ENCODE data around the gene MYL12B. TPM values are rescaled to one million over a fixed set of nuclear protein-coding genes. Genes with fewer than 3 reads are reported as not detected.

The MYL12B gene
- total and polyA plus RNA-seq, 2 experiments from 2014 or later, result 519 to 721 TPM

DNA sequence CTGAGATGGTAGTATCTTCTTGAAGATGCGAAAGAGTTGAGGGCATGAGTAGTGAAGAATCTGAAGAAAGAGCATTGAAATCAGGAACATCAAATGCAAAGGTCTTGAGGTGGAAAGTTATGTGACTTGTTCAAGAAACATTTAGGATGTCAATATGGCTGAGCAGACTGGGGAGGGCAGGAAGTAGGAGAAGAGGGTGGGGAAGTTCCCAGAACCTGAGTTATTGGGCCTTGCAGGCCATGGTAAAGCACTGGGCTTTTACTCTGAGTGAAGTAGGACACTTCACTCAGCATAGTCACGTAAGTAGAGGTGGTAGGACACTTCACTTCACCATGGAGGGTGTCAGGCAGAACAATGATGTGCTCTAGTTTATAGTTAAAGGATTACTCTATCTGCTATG, 26.1 kb upstream of the MYL12B start:
- no peak overlapping the region for H3K4me2 ChIP-seq

DNA sequence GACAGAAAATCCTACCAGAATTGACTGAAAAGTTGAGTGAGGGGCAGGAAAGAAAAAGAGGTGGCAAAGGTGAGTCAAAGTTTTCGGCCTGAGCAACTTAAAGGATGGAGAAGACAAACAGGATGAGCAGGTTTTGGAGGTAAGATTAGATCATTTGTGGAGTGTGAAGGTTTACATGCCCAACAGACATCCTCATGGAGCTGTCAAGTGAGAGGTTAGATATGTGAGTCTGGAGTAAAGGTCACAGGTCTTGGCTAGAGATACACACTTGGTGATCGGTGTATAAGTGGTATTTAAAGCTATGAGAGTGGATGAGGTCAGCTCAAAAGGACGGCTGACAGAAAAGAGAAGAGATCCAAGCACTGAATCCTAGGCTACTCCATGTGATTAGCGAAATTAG, 25.5 kb upstream of the MYL12B start:
- no peak overlapping the region for H3K4me2 ChIP-seq
- no peaks in the 10 kb centered on the region for H3K79me2 ChIP-seq
- H3K27ac ChIP-seq, result no peak overlapping the region
- H3K4me1 ChIP-seq (ENCODE audit: insufficient read depth), result no peaks in the 10 kb centered on the region
- no peaks in the 10 kb centered on the region for H3K27me3 ChIP-seq
- no peak for TF ChIP-seq EZH2phosphoT487 (IDR thresholded peaks at IDR 0.05; ENCODE audit: low read depth, severe bottlenecking, unreplicated experiment)
- TF ChIP-seq, protein P1, sequence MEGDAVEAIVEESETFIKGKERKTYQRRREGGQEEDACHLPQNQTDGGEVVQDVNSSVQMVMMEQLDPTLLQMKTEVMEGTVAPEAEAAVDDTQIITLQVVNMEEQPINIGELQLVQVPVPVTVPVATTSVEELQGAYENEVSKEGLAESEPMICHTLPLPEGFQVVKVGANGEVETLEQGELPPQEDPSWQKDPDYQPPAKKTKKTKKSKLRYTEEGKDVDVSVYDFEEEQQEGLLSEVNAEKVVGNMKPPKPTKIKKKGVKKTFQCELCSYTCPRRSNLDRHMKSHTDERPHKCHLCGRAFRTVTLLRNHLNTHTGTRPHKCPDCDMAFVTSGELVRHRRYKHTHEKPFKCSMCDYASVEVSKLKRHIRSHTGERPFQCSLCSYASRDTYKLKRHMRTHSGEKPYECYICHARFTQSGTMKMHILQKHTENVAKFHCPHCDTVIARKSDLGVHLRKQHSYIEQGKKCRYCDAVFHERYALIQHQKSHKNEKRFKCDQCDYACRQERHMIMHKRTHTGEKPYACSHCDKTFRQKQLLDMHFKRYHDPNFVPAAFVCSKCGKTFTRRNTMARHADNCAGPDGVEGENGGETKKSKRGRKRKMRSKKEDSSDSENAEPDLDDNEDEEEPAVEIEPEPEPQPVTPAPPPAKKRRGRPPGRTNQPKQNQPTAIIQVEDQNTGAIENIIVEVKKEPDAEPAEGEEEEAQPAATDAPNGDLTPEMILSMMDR (IDR thresholded peaks at IDR 0.05; ENCODE audit: poor library complexity), result no peak
- no peak for TF ChIP-seq EZH2 (IDR thresholded peaks at IDR 0.05; ENCODE audit: borderline replicate concordance)
- H2AFZ ChIP-seq, result no peak overlapping the region
- no peaks in the 10 kb centered on the region for H3K9me3 ChIP-seq (ENCODE audit: low read depth)
- no peaks in the 10 kb centered on the region for H3K36me3 ChIP-seq (replicated peaks; ENCODE audit: insufficient read depth, low read depth)
- no peak for DNase-seq (ENCODE audit: low spot score)
- H3K9me2 ChIP-seq (replicated peaks; ENCODE audit: insufficient read depth), result no peaks in the 10 kb centered on the region
- 57% methylated on average over 4 of the region's 4 CpGs for WGBS (ENCODE audit: low lambda C conversion rate, missing lambda C conversion rate)
- H4K20me1 ChIP-seq (ENCODE audit: insufficient read depth, poor library complexity, severe bottlenecking), result no peaks in the 10 kb centered on the region
- H3K4me3 ChIP-seq, result no peak overlapping the region

More for the DNA sequence above, 26.1 kb upstream of the MYL12B start:
- Histone ChIP-seq H3K27ac (no peak overlapping the region), H2AFZ (no peak overlapping the region), H4K20me1 (ENCODE audit: insufficient read depth, poor library complexity, severe bottlenecking) (no peaks in the 10 kb centered on the region), H3K27me3 (no peaks in the 10 kb centered on the region), H3K4me3 (no peak overlapping the region), H3K79me2 (no peaks in the 10 kb centered on the region), H3K4me1 (ENCODE audit: insufficient read depth) (no peaks in the 10 kb centered on the region), H3K9me2 (replicated peaks; ENCODE audit: insufficient read depth) (no peaks in the 10 kb centered on the region), H3K36me3 (replicated peaks; ENCODE audit: insufficient read depth, low read depth) (no peaks in the 10 kb centered on the region), H3K9me3 (ENCODE audit: low read depth) (no peaks in the 10 kb centered on the region)
- WGBS (ENCODE audit: low lambda C conversion rate, missing lambda C conversion rate), result 93% methylated on average over 2 of the region's 2 CpGs
- DNase-seq (ENCODE audit: low spot score), result no peak
- TF ChIP-seq, protein P1 (IDR thresholded peaks at IDR 0.05; ENCODE audit: poor library complexity), result no peak
- TF ChIP-seq EZH2phosphoT487 (IDR thresholded peaks at IDR 0.05; ENCODE audit: low read depth, severe bottlenecking, unreplicated experiment) (no peak), EZH2 (IDR thresholded peaks at IDR 0.05; ENCODE audit: borderline replicate concordance) (no peak)

DNA sequence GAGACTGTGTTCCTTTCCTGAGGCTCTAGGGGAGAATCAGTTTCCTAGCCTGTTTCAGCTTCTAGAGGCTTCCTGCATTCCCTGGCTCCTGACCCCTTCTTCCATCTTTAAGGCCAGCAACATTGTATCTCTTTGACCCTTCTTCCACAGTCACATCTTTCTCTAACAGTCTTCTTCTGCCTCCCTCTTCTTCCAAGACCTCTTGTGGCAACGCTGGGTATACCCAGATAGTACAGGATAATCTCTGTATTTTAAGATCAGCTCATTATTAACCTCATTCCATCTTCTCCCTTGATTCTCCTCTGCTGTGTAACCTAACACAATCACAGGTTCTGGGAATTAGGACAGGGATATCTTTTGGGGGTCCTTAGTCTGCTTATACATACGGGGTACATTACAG, 23.2 kb upstream of the MYL12B start:
- no peaks in the 10 kb centered on the region for H3K9me2 ChIP-seq (replicated peaks; ENCODE audit: insufficient read depth)
- H3K27ac ChIP-seq, result no peak overlapping the region
- no peaks in the 10 kb centered on the region for H3K9me3 ChIP-seq (ENCODE audit: low read depth)
- no peak overlapping the region for H3K4me2 ChIP-seq
- no peak for DNase-seq (ENCODE audit: low spot score)
- no peaks in the 10 kb centered on the region for H3K4me1 ChIP-seq (ENCODE audit: insufficient read depth)
- no peaks in the 10 kb centered on the region for H3K79me2 ChIP-seq
- no peaks in the 10 kb centered on the region for H3K27me3 ChIP-seq
- TF ChIP-seq EZH2phosphoT487 (IDR thresholded peaks at IDR 0.05; ENCODE audit: low read depth, severe bottlenecking, unreplicated experiment) (no peak), EZH2 (IDR thresholded peaks at IDR 0.05; ENCODE audit: borderline replicate concordance) (no peak)
- TF ChIP-seq, protein P1 (IDR thresholded peaks at IDR 0.05; ENCODE audit: poor library complexity), result no peak
- no peaks in the 10 kb centered on the region for H3K36me3 ChIP-seq (replicated peaks; ENCODE audit: insufficient read depth, low read depth)
- WGBS (ENCODE audit: low lambda C conversion rate, missing lambda C conversion rate), result 90% methylated on average over 2 of the region's 2 CpGs
- no peak overlapping the region for H2AFZ ChIP-seq
- no peak overlapping the region for H3K4me3 ChIP-seq
- H4K20me1 ChIP-seq (ENCODE audit: insufficient read depth, poor library complexity, severe bottlenecking), result no peaks in the 10 kb centered on the region

DNA sequence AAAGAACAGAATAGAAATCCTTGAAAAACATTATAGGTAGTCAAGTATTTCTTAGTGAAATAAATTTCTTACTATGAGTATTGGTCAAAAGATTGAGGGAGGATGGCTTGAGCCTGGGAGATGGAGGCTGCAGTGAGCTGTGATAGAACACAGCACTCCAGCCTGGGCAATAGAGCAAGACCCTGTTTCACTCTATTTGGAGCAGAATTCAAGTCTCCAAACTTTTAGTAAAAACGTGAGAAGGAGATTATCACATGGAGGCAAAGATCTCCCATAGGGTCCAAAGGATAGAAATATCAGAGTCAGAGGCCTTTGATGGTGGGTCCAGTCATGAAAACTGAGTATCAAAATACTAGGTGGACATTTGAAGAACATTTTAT, 16.8 kb upstream of the MYL12B start:
- peak overlapping the region; percentile 68 for H3K27ac ChIP-seq
- H3K27me3 ChIP-seq, result no peaks in the 10 kb centered on the region
- H3K4me3 ChIP-seq, result no peak overlapping the region
- H4K20me1 ChIP-seq (ENCODE audit: insufficient read depth, poor library complexity, severe bottlenecking), result peaks cover 10% of the 10 kb centered on the region
- H3K36me3 ChIP-seq (replicated peaks; ENCODE audit: insufficient read depth, low read depth), result no peaks in the 10 kb centered on the region
- H3K9me3 ChIP-seq (ENCODE audit: low read depth), result no peaks in the 10 kb centered on the region
- peaks cover 8% of the 10 kb centered on the region for H3K4me1 ChIP-seq (ENCODE audit: insufficient read depth)
- no peaks in the 10 kb centered on the region for H3K9me2 ChIP-seq (replicated peaks; ENCODE audit: insufficient read depth)
- peak overlapping the region; percentile 60 for H2AFZ ChIP-seq
- 90% methylated on average over 1 of the region's 1 CpG for WGBS (ENCODE audit: low lambda C conversion rate, missing lambda C conversion rate)
- no peak for DNase-seq (ENCODE audit: low spot score)
- peak overlapping the region; percentile 74 for H3K4me2 ChIP-seq
- TF ChIP-seq EZH2phosphoT487 (IDR thresholded peaks at IDR 0.05; ENCODE audit: low read depth, severe bottlenecking, unreplicated experiment) (no peak), EZH2 (IDR thresholded peaks at IDR 0.05; ENCODE audit: borderline replicate concordance) (no peak)
- TF ChIP-seq, protein P1 (IDR thresholded peaks at IDR 0.05; ENCODE audit: poor library complexity), result no peak
- peaks cover 28% of the 10 kb centered on the region for H3K79me2 ChIP-seq
